HCT116 (cell line): ENCODE measurements around the gene PYGL. TPM values are rescaled to one million over a fixed set of nuclear protein-coding genes. Genes with fewer than 3 reads are reported as not detected.

Experiments
- ATAC-seq: fragments of 200-7000 bp; cut with Tn5 transposase; 2 replicates; pipeline ENCODE4 v1.9.1; 2020; ENCODE audit warnings: mild to moderate bottlenecking, moderate library complexity
- BruUV-seq: library from RNA; stranded (reverse); fragments of 400-500 nt; replicated peaks from 2 replicates; lab custom pipeline; 2021; lab: Mats Ljungman, UMichigan
- CTCF ChIA-PET: fragments of 300-600 bp; sonication (Branson Sonifier 250); formaldehyde crosslinking; loops from one replicate; lab custom pipeline; 2021; ENCODE audit warnings: antibody characterized with exemption; lab: Charles Lee
- POLR2A ChIA-PET: fragments of 300-600, 350-600 bp; sonication (Branson Sonifier 250); formaldehyde crosslinking; loops from one replicate; lab custom pipeline; 2021; ENCODE audit warnings: antibody characterized with exemption; lab: Charles Lee
- RAD21 ChIA-PET, 2 experiments: fragments of 300-600 bp; sonication (Branson Sonifier 250); formaldehyde crosslinking; loops; one replicate each; lab custom pipeline; 2023; ENCODE audit warnings: low total read pairs in 2 of 2; ENCODE audit not compliant: uncharacterized antibody in 2 of 2, unreplicated experiment in 2 of 2, low non-redundant PET in 1 of 2; lab: Charles Lee
- DNase-seq: peaks from one replicate; pipeline ENCODE4 v3.0.0-alpha.2; 2010; ENCODE audit warnings: low read depth, low spot score
- H2AFZ ChIP-seq: fragments of 200-600 bp; shearing (Covaris generic), sonication (generic); 2 replicates; pipeline ENCODE4 v1.6.1; 2017; ENCODE audit warnings: low read depth, mixed run types, mixed read lengths, antibody characterized with exemption, low read length; ENCODE audit not compliant: poor library complexity, severe bottlenecking
- H3K27ac ChIP-seq: 2 replicates; pipeline ENCODE4 v1.5.1; 2012; ENCODE audit warnings: low read depth, low read length
- H3K27me3 ChIP-seq: fragments of 200-600 bp; sonication (generic); 2 replicates; pipeline ENCODE4 v1.6.1; 2016; ENCODE audit warnings: mixed run types, low read length, mixed read lengths; ENCODE audit not compliant: insufficient read depth
- H3K36me3 ChIP-seq, 2 experiments: fragments of 200-500 bp in 1 of 2; fragments of 200-600 bp in 1 of 2; sonication (Bioruptor generic) in 1 of 2; sonication (generic) in 1 of 2; 2 replicates each; pipeline versions ENCODE4 v1.5.1 to v1.6.1; 2014 to 2016; ENCODE audit warnings: low read length in 2 of 2, inconsistent platforms in 1 of 2, mixed read lengths in 1 of 2, mixed run types in 1 of 2; ENCODE audit not compliant: insufficient read depth in 2 of 2, control insufficient read depth in 1 of 2
- H3K4me1 ChIP-seq, 2 experiments: fragments of 200-600 bp in 1 of 2; sonication (generic) in 1 of 2; 2 replicates each; pipeline versions ENCODE4 v1.5.1 to v1.6.1; 2012 to 2017; ENCODE audit warnings: low read length in 2 of 2, inconsistent platforms in 1 of 2, mild to moderate bottlenecking in 1 of 2, mixed read lengths in 1 of 2, mixed run types in 1 of 2, moderate library complexity in 1 of 2; ENCODE audit not compliant: insufficient read depth in 2 of 2, control insufficient read depth in 1 of 2
- H3K4me2 ChIP-seq: fragments of 200-600 bp; sonication (generic); 2 replicates; pipeline ENCODE4 v1.6.1; 2017; ENCODE audit warnings: mixed run types, low read length, mixed read lengths
- H3K4me3 ChIP-seq, 2 experiments: fragments of 200-600 bp in 1 of 2; sonication (generic) in 1 of 2; replicated peaks in 1 of 2; 2 replicates each; pipeline ENCODE4 v1.5.1; 2011 to 2016; ENCODE audit warnings: low read length in 2 of 2, control low read depth in 1 of 2, low read depth in 1 of 2, mild to moderate bottlenecking in 1 of 2, mixed read lengths in 1 of 2, mixed run types in 1 of 2
- H3K79me2 ChIP-seq: fragments of 200-600 bp; sonication (generic); 2 replicates; pipeline ENCODE4 v1.6.1; 2017; ENCODE audit warnings: mild to moderate bottlenecking, mixed run types, low read length, moderate library complexity, mixed read lengths; ENCODE audit not compliant: insufficient read depth
- H3K9ac ChIP-seq: fragments of 200-600 bp; sonication (generic); 2 replicates; pipeline ENCODE4 v1.6.1; 2016; ENCODE audit warnings: low read length, mixed read lengths
- H3K9me2 ChIP-seq: fragments of 200-600 bp; sonication (generic), shearing (Covaris generic); 2 replicates; pipeline ENCODE4 v1.6.1; 2017; ENCODE audit warnings: mixed run types, mild to moderate bottlenecking, moderate library complexity; ENCODE audit not compliant: insufficient read depth
- H3K9me3 ChIP-seq, 2 experiments: fragments of 200-500 bp in 1 of 2; fragments of 200-600 bp in 1 of 2; sonication (Bioruptor generic) in 1 of 2; sonication (generic) in 1 of 2; 2 replicates each; pipeline ENCODE4 v1.6.1; 2014 to 2017; ENCODE audit warnings: low read length in 2 of 2, mixed read lengths in 2 of 2, inconsistent platforms in 1 of 2, low read depth in 1 of 2, mild to moderate bottlenecking in 1 of 2, mixed run types in 1 of 2, moderate library complexity in 1 of 2; ENCODE audit not compliant: control insufficient read depth in 1 of 2, insufficient read depth in 1 of 2
- H4K20me1 ChIP-seq: fragments of 200-600 bp; sonication (generic), shearing (Covaris generic); 2 replicates; pipeline ENCODE4 v1.6.1; 2017; ENCODE audit warnings: mixed run types, mild to moderate bottlenecking, moderate library complexity; ENCODE audit not compliant: insufficient read depth
- CBX3 ChIP-seq: IDR thresholded peaks from 2 replicates; pipeline ENCODE4 v1.6.1; 2012; ENCODE audit warnings: low read depth
- EGR1 ChIP-seq: IDR thresholded peaks from 2 replicates; pipeline ENCODE4 v1.6.1; 2012; ENCODE audit warnings: low read depth
- ELF1 ChIP-seq: IDR thresholded peaks from 2 replicates; pipeline ENCODE4 v1.6.1; 2012; ENCODE audit warnings: low read depth, borderline replicate concordance
- EZH2 ChIP-seq: fragments of 200-600 bp; sonication (generic); IDR thresholded peaks from 2 replicates; pipeline ENCODE4 v1.6.1; 2017; ENCODE audit warnings: antibody characterized with exemption, mixed run types
- FOSL1 ChIP-seq: IDR thresholded peaks from 2 replicates; pipeline ENCODE4 v1.6.1; 2012; ENCODE audit warnings: low read depth
- POLR2A ChIP-seq: IDR thresholded peaks from 2 replicates; pipeline ENCODE4 v1.7.0; 2011; ENCODE audit warnings: borderline replicate concordance; ENCODE audit not compliant: insufficient read depth, insufficient read length; ENCODE audit errors: extremely low read depth
- RAD21 ChIP-seq: IDR thresholded peaks from 2 replicates; pipeline ENCODE4 v1.6.1; 2012; ENCODE audit warnings: low read depth, mild to moderate bottlenecking
- SIN3A ChIP-seq: IDR thresholded peaks from 2 replicates; pipeline ENCODE4 v1.6.1; 2012; ENCODE audit warnings: low read depth
- SP1 ChIP-seq: IDR thresholded peaks from 2 replicates; pipeline ENCODE4 v1.6.1; 2012; ENCODE audit warnings: low read depth
- YY1 ChIP-seq: IDR thresholded peaks from 2 replicates; pipeline ENCODE4 v1.6.1; 2011; ENCODE audit warnings: low read length, low read depth, moderate library complexity, mild to moderate bottlenecking; ENCODE audit not compliant: insufficient replicate concordance; ENCODE audit errors: extremely low read depth
- ZFX ChIP-seq: fragments of 450-650 bp; IDR thresholded peaks from 2 replicates; pipeline ENCODE4 v1.6.1; 2017
- ZNF274 ChIP-seq: fragments of 200-500 bp; sonication (Bioruptor generic); IDR thresholded peaks from 2 replicates; pipeline ENCODE4 v1.6.1; 2014; ENCODE audit warnings: mild to moderate bottlenecking, low read depth, low read length, inconsistent platforms
- intact Hi-C: fragments of 100-400 bp; cut with micrococcal nuclease; formaldehyde crosslinking; loops from 2 replicates; pipeline ENCODE4 v1.10.0; 2022
- total RNA-seq: library from RNA; stranded (reverse); gene quantifications from one replicate; pipeline ENCODE4 v1.2.1, GENCODE V29; 2021; ENCODE audit not compliant: unreplicated experiment
- TF ChIP-seq, protein P1 (sequence below): IDR thresholded peaks from 2 replicates; pipeline ENCODE4 v1.6.1; 2012
- TF ChIP-seq, protein P2 (sequence below), 3 experiments: fragments of 200-600 bp in 1 of 3; sonication (generic) in 1 of 3; IDR thresholded peaks in 2 of 3; conservative IDR thresholded peaks in 1 of 3; 2 replicates each; pipeline ENCODE4 v1.5.1; 2012 to 2017; ENCODE audit warnings: low read depth in 2 of 3, low read length in 2 of 3, antibody characterized with exemption in 1 of 3, borderline replicate concordance in 1 of 3, control low read depth in 1 of 3, mild to moderate bottlenecking in 1 of 3, mixed read lengths in 1 of 3, mixed run types in 1 of 3, moderate library complexity in 1 of 3; ENCODE audit not compliant: insufficient read depth in 1 of 3
- TF ChIP-seq, protein P3 (sequence below): IDR thresholded peaks from 2 replicates; pipeline ENCODE4 v1.6.1; 2012; ENCODE audit warnings: low read depth

Gene PYGL
- total RNA-seq, 1 experiment from 2014 or later: 173 TPM

DNA sequence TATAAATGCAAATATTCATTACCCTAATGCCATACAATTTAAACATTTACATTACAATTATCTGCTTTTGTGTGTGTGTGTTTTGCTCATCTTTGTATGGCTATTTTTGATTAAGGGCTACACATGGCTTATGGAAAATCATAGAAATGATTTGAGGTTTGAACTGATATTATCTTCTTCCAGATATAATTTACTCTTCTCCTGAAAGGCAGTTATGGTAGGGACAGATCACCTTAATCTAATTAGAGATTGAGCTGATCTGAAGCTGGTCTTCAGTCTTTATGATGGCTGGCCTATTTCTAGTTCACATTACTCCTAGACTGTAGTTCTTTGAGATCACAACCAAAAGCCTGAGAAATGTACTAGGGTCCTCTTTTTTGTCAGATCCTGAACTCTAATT lies 56.8 kb downstream of the PYGL start:
- no peak overlapping the region for H3K9ac ChIP-seq
- H3K4me2 ChIP-seq: no peak overlapping the region
- H3K36me3 ChIP-seq: no peaks in the 10 kb centered on the region
- intact Hi-C loops: no loop called here
- POLR2A ChIA-PET: no interaction called here
- no TSS peak for BruUV-seq
- no peaks in the 10 kb centered on the region for H3K79me2 ChIP-seq
- H3K4me3 ChIP-seq: no peak overlapping the region
- no peak overlapping the region for H3K27ac ChIP-seq
- TF ChIP-seq YY1 (no peak), POLR2A (no peak), SIN3A (no peak), ZNF274 (no peak), ZFX (no peak)
- TF ChIP-seq, protein P1, sequence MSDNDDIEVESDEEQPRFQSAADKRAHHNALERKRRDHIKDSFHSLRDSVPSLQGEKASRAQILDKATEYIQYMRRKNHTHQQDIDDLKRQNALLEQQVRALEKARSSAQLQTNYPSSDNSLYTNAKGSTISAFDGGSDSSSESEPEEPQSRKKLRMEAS: no peak
- H3K27me3 ChIP-seq: no peaks in the 10 kb centered on the region
- no peak overlapping the region for H2AFZ ChIP-seq
- H3K9me3 ChIP-seq: no peaks in the 10 kb centered on the region
- H4K20me1 ChIP-seq: no peaks in the 10 kb centered on the region
- CTCF ChIA-PET: no interaction called here
- no peaks in the 10 kb centered on the region for H3K9me2 ChIP-seq
- RAD21 ChIA-PET: no interaction called here
- no peaks in the 10 kb centered on the region for H3K4me1 ChIP-seq
- ATAC-seq (no peak), DNase-seq (no peak)

DNA sequence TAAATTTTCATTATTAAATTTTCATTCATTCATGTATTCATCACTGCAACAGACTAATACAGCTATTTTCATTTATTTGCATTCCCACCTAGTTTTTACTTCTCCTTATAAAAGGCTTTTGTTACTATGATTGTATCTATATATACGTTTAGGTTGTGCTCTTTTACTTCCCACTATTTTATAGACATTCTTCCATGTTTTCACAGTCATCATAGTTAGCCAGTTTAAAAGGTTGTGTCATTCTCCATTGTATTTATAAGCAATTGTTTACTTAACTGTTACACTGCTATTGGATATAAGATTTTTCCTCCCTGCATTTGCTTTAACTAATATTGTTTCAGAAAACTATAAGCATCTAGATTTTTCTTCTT lies 60.5 kb downstream of the PYGL start:
- Histone ChIP-seq H3K27ac (no peak overlapping the region), H3K9me3 (no peaks in the 10 kb centered on the region), H3K27me3 (no peaks in the 10 kb centered on the region), H3K36me3 (no peaks in the 10 kb centered on the region), H3K4me3 (no peak overlapping the region), H3K4me2 (no peak overlapping the region), H3K9me2 (no peaks in the 10 kb centered on the region), H4K20me1 (no peaks in the 10 kb centered on the region), H3K4me1 (no peaks in the 10 kb centered on the region), H3K79me2 (no peaks in the 10 kb centered on the region), H2AFZ (no peak overlapping the region), H3K9ac (no peak overlapping the region)
- DNase-seq: no peak
- intact Hi-C loops: no loop called here
- no peak for ATAC-seq
- TF ChIP-seq, protein P1: no peak
- TF ChIP-seq SP1: no peak
- no peak for TF ChIP-seq EGR1
- no peak for TF ChIP-seq CBX3
- TF ChIP-seq ZNF274: no peak
- TF ChIP-seq FOSL1: no peak
- TF ChIP-seq, protein P2, sequence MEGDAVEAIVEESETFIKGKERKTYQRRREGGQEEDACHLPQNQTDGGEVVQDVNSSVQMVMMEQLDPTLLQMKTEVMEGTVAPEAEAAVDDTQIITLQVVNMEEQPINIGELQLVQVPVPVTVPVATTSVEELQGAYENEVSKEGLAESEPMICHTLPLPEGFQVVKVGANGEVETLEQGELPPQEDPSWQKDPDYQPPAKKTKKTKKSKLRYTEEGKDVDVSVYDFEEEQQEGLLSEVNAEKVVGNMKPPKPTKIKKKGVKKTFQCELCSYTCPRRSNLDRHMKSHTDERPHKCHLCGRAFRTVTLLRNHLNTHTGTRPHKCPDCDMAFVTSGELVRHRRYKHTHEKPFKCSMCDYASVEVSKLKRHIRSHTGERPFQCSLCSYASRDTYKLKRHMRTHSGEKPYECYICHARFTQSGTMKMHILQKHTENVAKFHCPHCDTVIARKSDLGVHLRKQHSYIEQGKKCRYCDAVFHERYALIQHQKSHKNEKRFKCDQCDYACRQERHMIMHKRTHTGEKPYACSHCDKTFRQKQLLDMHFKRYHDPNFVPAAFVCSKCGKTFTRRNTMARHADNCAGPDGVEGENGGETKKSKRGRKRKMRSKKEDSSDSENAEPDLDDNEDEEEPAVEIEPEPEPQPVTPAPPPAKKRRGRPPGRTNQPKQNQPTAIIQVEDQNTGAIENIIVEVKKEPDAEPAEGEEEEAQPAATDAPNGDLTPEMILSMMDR (IDR thresholded peaks at IDR 0.05 in 2 of 3, conservative IDR thresholded peaks at IDR 0.05 in 1 of 3; ENCODE audit: borderline replicate concordance in 1 of 3, insufficient read depth in 1 of 3, low read depth in 2 of 3, low read length in 2 of 3): no peak
- TF ChIP-seq EZH2: no peak
- no peak for TF ChIP-seq ZFX
- no peak for TF ChIP-seq RAD21
- TF ChIP-seq, protein P3, sequence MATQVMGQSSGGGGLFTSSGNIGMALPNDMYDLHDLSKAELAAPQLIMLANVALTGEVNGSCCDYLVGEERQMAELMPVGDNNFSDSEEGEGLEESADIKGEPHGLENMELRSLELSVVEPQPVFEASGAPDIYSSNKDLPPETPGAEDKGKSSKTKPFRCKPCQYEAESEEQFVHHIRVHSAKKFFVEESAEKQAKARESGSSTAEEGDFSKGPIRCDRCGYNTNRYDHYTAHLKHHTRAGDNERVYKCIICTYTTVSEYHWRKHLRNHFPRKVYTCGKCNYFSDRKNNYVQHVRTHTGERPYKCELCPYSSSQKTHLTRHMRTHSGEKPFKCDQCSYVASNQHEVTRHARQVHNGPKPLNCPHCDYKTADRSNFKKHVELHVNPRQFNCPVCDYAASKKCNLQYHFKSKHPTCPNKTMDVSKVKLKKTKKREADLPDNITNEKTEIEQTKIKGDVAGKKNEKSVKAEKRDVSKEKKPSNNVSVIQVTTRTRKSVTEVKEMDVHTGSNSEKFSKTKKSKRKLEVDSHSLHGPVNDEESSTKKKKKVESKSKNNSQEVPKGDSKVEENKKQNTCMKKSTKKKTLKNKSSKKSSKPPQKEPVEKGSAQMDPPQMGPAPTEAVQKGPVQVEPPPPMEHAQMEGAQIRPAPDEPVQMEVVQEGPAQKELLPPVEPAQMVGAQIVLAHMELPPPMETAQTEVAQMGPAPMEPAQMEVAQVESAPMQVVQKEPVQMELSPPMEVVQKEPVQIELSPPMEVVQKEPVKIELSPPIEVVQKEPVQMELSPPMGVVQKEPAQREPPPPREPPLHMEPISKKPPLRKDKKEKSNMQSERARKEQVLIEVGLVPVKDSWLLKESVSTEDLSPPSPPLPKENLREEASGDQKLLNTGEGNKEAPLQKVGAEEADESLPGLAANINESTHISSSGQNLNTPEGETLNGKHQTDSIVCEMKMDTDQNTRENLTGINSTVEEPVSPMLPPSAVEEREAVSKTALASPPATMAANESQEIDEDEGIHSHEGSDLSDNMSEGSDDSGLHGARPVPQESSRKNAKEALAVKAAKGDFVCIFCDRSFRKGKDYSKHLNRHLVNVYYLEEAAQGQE: no peak
- TF ChIP-seq ELF1: no peak
- no peak for TF ChIP-seq SIN3A
- CTCF ChIA-PET: no interaction called here
- POLR2A ChIA-PET: interaction anchor here (0.5 kb wide), 1 partner anchor 658 kb away, joined by 3 read pairs; no protein-coding TSS in a partner anchor
- no TSS peak for BruUV-seq
- RAD21 ChIA-PET: no interaction called here
